Smooth muscle cell (in vitro differentiated cells): ENCODE results near the gene RSRC1. TPM values are rescaled to one million over a fixed set of nuclear protein-coding genes. Genes with fewer than 3 reads are reported as not detected.
"Not testable (repeated sequence)": the region's sequence is repeated elsewhere in the genome, so short reads cannot be mapped to it uniquely, and the experiment has no call there.

Experiments used
- DNase-seq: peaks from one replicate; lab custom pipeline; 2025; ENCODE audit not compliant: unreplicated experiment; lab: John Stamatoyannopoulos, UW
- H2AFZ ChIP-seq: fragments of 200-600 bp; sonication (generic); 2 replicates; pipeline ENCODE4 v1.6.0; 2016; ENCODE audit warnings: antibody characterized with exemption, low read depth, mild to moderate bottlenecking
- H3F3A ChIP-seq: fragments of 200-600 bp; sonication (generic); 2 replicates; pipeline ENCODE4 v1.6.0; 2017; ENCODE audit warnings: antibody characterized with exemption, low read depth
- H3K27ac ChIP-seq: fragments of 200-600 bp; sonication (generic); 2 replicates; pipeline ENCODE4 v1.5.1; 2016; ENCODE audit warnings: low read depth, mild to moderate bottlenecking
- H3K27me3 ChIP-seq: fragments of 200-600 bp; sonication (generic); 2 replicates; pipeline ENCODE4 v1.6.1; 2016; ENCODE audit warnings: low read depth, mild to moderate bottlenecking
- H3K36me3 ChIP-seq: fragments of 200-600 bp; sonication (generic); 2 replicates; pipeline ENCODE4 v1.5.1; 2016; ENCODE audit warnings: low read depth
- H3K4me1 ChIP-seq: fragments of 200-600 bp; sonication (generic); 2 replicates; pipeline ENCODE4 v1.5.1; 2016; ENCODE audit warnings: low read depth
- H3K4me2 ChIP-seq: fragments of 200-600 bp; sonication (generic); 2 replicates; pipeline ENCODE4 v1.6.0; 2016; ENCODE audit warnings: mild to moderate bottlenecking
- H3K4me3 ChIP-seq: fragments of 200-600 bp; sonication (generic); 2 replicates; pipeline ENCODE4 v1.5.1; 2016; ENCODE audit warnings: mild to moderate bottlenecking
- H3K79me2 ChIP-seq: fragments of 200-600 bp; sonication (generic); 2 replicates; pipeline ENCODE4 v1.6.0; 2016; ENCODE audit warnings: low read depth, mild to moderate bottlenecking
- H3K9ac ChIP-seq: fragments of 200-600 bp; sonication (generic); 2 replicates; pipeline ENCODE4 v1.6.0; 2016; ENCODE audit warnings: low read depth
- H3K9me3 ChIP-seq: fragments of 200-600 bp; sonication (generic); replicated peaks from 2 replicates; pipeline ENCODE4 v1.5.1; 2016; ENCODE audit warnings: low read depth
- H4K20me1 ChIP-seq: fragments of 200-600 bp; sonication (generic); 2 replicates; pipeline ENCODE4 v1.6.0; 2016; ENCODE audit warnings: low read depth
- CTCF ChIP-seq: fragments of 200-600 bp; sonication (generic); IDR thresholded peaks from 2 replicates; pipeline ENCODE4 v1.5.1; 2017; ENCODE audit warnings: borderline replicate concordance, mild to moderate bottlenecking, antibody characterized with exemption; ENCODE audit not compliant: insufficient read depth, poor library complexity, severe bottlenecking
- WGBS: methylation state at CpG from one replicate; pipeline ENCODE4 v1.1.7; 2016; ENCODE audit warnings: low lambda C conversion rate; 5-methylcytosine and 5-hydroxymethylcytosine counted together
- polyA plus RNA-seq: library from polyadenylated mRNA; unstranded; fragments of >200 nt; fragmentation: Nextera tagmentation; extraction: Ambion mirVana; gene quantifications from 2 replicates; pipeline ENCODE4 v1.2.1, GENCODE V29; 2016
- total RNA-seq: library from RNA; depleted of rRNA; stranded (reverse); fragments of >200 nt; gene quantifications from 2 replicates; pipeline ENCODE4 v1.2.3, GENCODE V29; 2014

The RSRC1 gene
- total and polyA plus RNA-seq, 2 experiments from 2014 or later = 18.5 to 43.9 TPM

GRCh38 chr3:158109295-158109803, 540 bp upstream of the RSRC1 start:
- DNase-seq = no peak
- Histone ChIP-seq H3K9me3 (no peaks in the 10 kb centered on the region), H3K27ac (peak overlapping the region; percentile 78), H4K20me1 (no peaks in the 10 kb centered on the region), H3K4me2 (peak overlapping the region; percentile 92), H2AFZ (peak overlapping the region; percentile 96), H3K4me3 (peak overlapping the region; percentile 84), H3K9ac (peak overlapping the region; percentile 88), H3K4me1 (peaks cover 12% of the 10 kb centered on the region), H3K36me3 (no peaks in the 10 kb centered on the region), H3K79me2 (peaks cover 30% of the 10 kb centered on the region), H3F3A (no peaks in the 10 kb centered on the region), H3K27me3 (peaks cover 49% of the 10 kb centered on the region)
- TF ChIP-seq CTCF = no peak
- 4% methylated on average over 9 of the region's 9 CpGs for WGBS

GRCh38 chr3:158110658-158111018, 749 bp downstream of the RSRC1 start:
- H3K4me2 ChIP-seq = peak overlapping the region; percentile 92
- H3K27me3 ChIP-seq = peaks cover 36% of the 10 kb centered on the region
- no peak for TF ChIP-seq CTCF
- H3K36me3 ChIP-seq = no peaks in the 10 kb centered on the region
- H3K9ac ChIP-seq = peak overlapping the region; percentile 88
- peak overlapping the region; percentile 96 for H2AFZ ChIP-seq
- H3K27ac ChIP-seq = peak overlapping the region; percentile 78
- peaks cover 43% of the 10 kb centered on the region for H3K79me2 ChIP-seq
- H3K4me1 ChIP-seq = peaks cover 12% of the 10 kb centered on the region
- no peaks in the 10 kb centered on the region for H4K20me1 ChIP-seq
- peak overlapping the region; percentile 84 for H3K4me3 ChIP-seq
- no peak for DNase-seq
- no peaks in the 10 kb centered on the region for H3F3A ChIP-seq
- WGBS = 9% methylated on average over 4 of the region's 4 CpGs
- H3K9me3 ChIP-seq = no peaks in the 10 kb centered on the region

GRCh38 chr3:158111861-158112260, 2.0 kb downstream of the RSRC1 start:
- no peaks in the 10 kb centered on the region for H3K36me3 ChIP-seq
- no peaks in the 10 kb centered on the region for H3K9me3 ChIP-seq
- H2AFZ ChIP-seq = no peak overlapping the region
- 84% methylated on average over 2 of the region's 2 CpGs for WGBS
- peaks cover 7% of the 10 kb centered on the region for H3K4me1 ChIP-seq
- peaks cover 46% of the 10 kb centered on the region for H3K79me2 ChIP-seq
- no peak overlapping the region for H3K9ac ChIP-seq
- no peak for DNase-seq
- TF ChIP-seq CTCF = no peak
- H3K27me3 ChIP-seq = peaks cover 24% of the 10 kb centered on the region
- H3K27ac ChIP-seq = no peak overlapping the region
- no peaks in the 10 kb centered on the region for H4K20me1 ChIP-seq
- H3F3A ChIP-seq = no peaks in the 10 kb centered on the region
- H3K4me3 ChIP-seq = no peak overlapping the region
- H3K4me2 ChIP-seq = no peak overlapping the region

- 100% methylated on average over 2 of the region's 2 CpGs for WGBS
- Histone ChIP-seq H4K20me1 (peaks cover 13% of the 10 kb centered on the region), H3K79me2 (peaks cover 48% of the 10 kb centered on the region)
- not testable (repeated sequence) for H3K4me1 ChIP-seq, H3K4me2 ChIP-seq, H3F3A ChIP-seq, H3K27ac ChIP-seq, H3K27me3 ChIP-seq, H3K4me3 ChIP-seq, H2AFZ ChIP-seq, H3K9ac ChIP-seq, H3K9me3 ChIP-seq, DNase-seq, H3K36me3 ChIP-seq
Observed at GRCh38 chr3:158113595-158113994, 3.7 kb downstream of the RSRC1 start.
